Fibroblast of the aortic adventitia (primary cell): ENCODE results near the gene ESPNL. TPM values are rescaled to one million over a fixed set of nuclear protein-coding genes. Genes with fewer than 3 reads are reported as not detected.

ENCODE experiments used
- DNase-seq: peaks from one replicate; pipeline ENCODE4 v3.0.0-alpha.2; 2010; ENCODE audit warnings: low read depth
- H3K4me3 ChIP-seq: 2 replicates; pipeline ENCODE4 v1.5.1; 2011; ENCODE audit warnings: low read depth, mild to moderate bottlenecking, control low read depth, low read length, moderate library complexity
- CTCF ChIP-seq: IDR thresholded peaks from 2 replicates; pipeline ENCODE4 v1.5.1; 2011; ENCODE audit warnings: mild to moderate bottlenecking, low read length, control low read depth, inconsistent platforms; ENCODE audit not compliant: insufficient read depth
- total RNA-seq: library from RNA; depleted of rRNA; stranded (reverse); fragments of >200 nt; gene quantifications from 2 replicates; pipeline ENCODE4 v1.2.3, GENCODE V29; 2012; ENCODE audit warnings: low replicate concordance

Gene ESPNL
- total RNA-seq, 1 donor, result 1.4 TPM

- H3K4me3 ChIP-seq, result no peak overlapping the region
- TF ChIP-seq CTCF, result no peak
- no peak for DNase-seq
Observed at GRCh38 chr2:238081150-238081549, 19.0 kb upstream of the ESPNL start.

DNA sequence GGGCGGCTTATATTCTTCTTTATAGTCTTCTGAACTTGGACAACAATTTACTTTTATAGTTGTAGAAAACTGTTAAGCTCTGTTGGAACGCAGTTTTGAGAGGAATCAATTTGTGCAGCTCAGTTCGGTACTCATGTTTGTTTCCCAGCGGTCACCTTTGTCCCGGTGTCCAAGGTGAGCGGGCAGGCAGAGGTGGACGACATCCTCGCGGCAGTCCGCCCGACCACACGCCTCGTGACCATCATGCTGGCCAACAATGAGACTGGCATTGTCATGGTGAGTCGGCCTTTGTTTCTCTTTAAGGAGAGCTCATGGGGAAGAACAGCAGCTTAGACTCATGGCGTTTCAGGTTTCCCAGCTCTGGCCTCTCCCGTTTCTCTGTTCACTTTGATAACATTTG lies 18.6 kb upstream of the ESPNL start:
- H3K4me3 ChIP-seq, result no peak overlapping the region
- DNase-seq, result no peak
- TF ChIP-seq CTCF, result no peak

DNA sequence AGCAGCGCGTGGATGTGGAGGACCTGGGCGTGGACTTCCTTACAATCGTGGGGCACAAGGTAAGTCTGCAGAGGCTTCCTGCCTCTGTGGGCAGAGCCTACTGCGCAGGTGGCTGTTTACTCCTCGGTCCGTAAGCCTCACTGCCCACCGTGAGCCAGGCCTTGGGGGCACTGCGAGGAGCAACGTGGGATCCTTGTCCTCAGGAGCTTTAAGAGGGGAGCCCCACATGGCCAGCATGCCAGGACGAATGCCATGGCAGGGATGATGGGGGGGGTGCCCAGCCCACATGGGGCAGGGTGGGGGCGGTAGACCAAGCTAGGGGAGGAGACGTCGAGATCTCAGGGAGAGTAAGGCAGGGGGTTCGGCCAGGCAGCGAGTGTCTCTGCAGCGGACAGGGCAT lies 18.0 kb upstream of the ESPNL start:
- no peak overlapping the region for H3K4me3 ChIP-seq
- no peak for DNase-seq
- no peak for TF ChIP-seq CTCF

GRCh38 chr2:238082827-238083226 lies 17.3 kb upstream of the ESPNL start:
- TF ChIP-seq CTCF, result no peak
- DNase-seq, result no peak
- no peak overlapping the region for H3K4me3 ChIP-seq

- no peak overlapping the region for H3K4me3 ChIP-seq
- no peak for DNase-seq
- no peak for TF ChIP-seq CTCF
Observed at GRCh38 chr2:238083919-238084318, 16.2 kb upstream of the ESPNL start.

DNA sequence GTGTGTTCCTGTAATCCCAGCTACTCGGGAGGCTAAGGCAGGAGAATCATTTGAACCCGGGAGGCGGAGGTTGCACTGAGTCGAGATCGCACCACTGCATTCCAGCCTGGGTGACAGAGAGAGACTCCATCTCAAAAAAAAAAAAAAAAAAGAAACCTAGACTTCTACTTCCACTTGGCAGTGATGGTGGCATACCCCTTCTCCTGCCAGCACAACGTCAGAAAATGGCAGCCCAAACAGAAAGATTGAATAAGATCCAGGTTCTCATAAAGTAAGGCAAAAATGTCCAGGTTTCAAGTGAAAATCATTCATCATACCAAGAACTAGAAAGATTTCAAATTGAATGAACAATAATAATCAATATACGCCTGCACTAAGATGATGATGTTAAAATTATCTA lies 15.4 kb upstream of the ESPNL start:
- no peak for TF ChIP-seq CTCF
- DNase-seq, result no peak
- H3K4me3 ChIP-seq, result no peak overlapping the region

DNA sequence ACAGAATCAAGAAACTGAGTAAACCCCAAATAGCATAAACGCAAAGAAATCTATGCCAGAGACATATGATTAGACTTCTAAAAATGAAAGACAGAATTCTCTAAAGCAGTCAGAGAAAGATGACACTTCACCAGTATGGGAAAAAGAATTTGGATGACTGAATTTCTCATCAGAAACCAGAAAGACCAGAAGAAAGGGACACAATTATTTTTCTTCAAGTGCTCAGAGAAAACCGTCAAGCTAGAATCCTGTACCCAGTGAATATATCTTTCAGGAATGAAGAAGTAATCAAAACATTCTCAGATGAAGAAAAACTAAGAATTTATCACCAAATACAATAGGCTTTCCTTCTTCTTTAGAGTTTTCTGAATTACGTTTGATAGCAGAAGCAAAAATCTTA lies 14.2 kb upstream of the ESPNL start:
- no peak overlapping the region for H3K4me3 ChIP-seq
- TF ChIP-seq CTCF, result no peak
- DNase-seq, result no peak
